Activated naive CD4-positive, alpha-beta T cell treated with anti-CD3 and anti-CD28 coated beads for 36 hours (primary cell): ENCODE measurements around the gene SLBP. TPM values are rescaled to one million over a fixed set of nuclear protein-coding genes. Genes with fewer than 3 reads are reported as not detected.

Experiments
- CTCF ChIA-PET: fragments of 350-600 bp; sonication (Branson Sonifier 250); formaldehyde crosslinking; loops from one replicate; lab custom pipeline; 2021; ENCODE audit warnings: antibody characterized with exemption; lab: Charles Lee
- DNase-seq: peaks from one replicate; pipeline ENCODE4 v3.0.0-alpha.2; 2020
- H3K27ac Mint-ChIP-seq: one replicate; pipeline ENCODE4 v1.8.0; 2021; ENCODE audit warnings: mild to moderate bottlenecking, mixed read lengths
- H3K27me3 Mint-ChIP-seq: one replicate; pipeline ENCODE4 v1.8.0; 2021; ENCODE audit warnings: low read depth, mixed read lengths
- H3K36me3 Mint-ChIP-seq: one replicate; pipeline ENCODE4 v1.8.0; 2021; ENCODE audit warnings: low read depth, mixed read lengths
- H3K4me1 Mint-ChIP-seq: one replicate; pipeline ENCODE4 v1.8.0; 2021; ENCODE audit warnings: low read depth, mixed read lengths
- H3K4me3 Mint-ChIP-seq: one replicate; pipeline ENCODE4 v1.8.0; 2021; ENCODE audit warnings: mild to moderate bottlenecking, moderate library complexity, mixed read lengths
- H3K9me3 Mint-ChIP-seq: one replicate; pipeline ENCODE4 v1.8.0; 2021; ENCODE audit warnings: mixed read lengths
- intact Hi-C: fragments of 100-400 bp; cut with micrococcal nuclease; formaldehyde crosslinking; loops from one replicate; pipeline ENCODE4 v1.15.1; 2023
- total RNA-seq, 2 experiments: library from RNA; stranded (reverse); gene quantifications; one replicate each; pipeline ENCODE4 v1.2.3, GENCODE V29; 2021

SLBP gene
- total RNA-seq, 2 experiments from 2014 or later = 75.4 to 77.1 TPM

DNA sequence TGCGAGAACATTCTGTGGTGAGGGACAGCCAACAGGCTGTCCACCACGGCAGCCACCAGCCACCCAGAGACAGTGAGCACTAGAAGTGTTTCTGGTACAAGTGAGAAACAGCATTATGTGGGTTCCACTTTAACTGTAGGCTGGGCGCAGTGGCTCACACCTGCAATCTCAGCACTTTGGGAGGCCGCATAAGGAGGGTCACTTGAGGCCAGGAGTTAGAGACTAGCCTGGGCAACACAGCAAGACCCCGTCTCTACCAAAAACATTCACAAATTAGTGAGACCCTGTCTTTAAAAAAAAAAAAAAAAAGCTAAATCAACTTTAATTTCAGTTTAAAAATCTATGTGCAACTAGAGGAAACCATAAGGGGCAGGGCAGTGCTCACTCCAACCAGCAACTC is 48.6 kb downstream of the SLBP start:
- CTCF ChIA-PET = interaction anchor here (0.6 kb wide), 1 partner anchor 575 kb away, joined by 3 read pairs; no protein-coding TSS in a partner anchor
- no peak for DNase-seq
- Mint-ChIP-seq H3K27ac (no peak overlapping the region), H3K4me1 (no peaks in the 10 kb centered on the region), H3K36me3 (no peaks in the 10 kb centered on the region), H3K4me3 (no peak overlapping the region), H3K9me3 (no peaks in the 10 kb centered on the region), H3K27me3 (no peaks in the 10 kb centered on the region)
- intact Hi-C loops = no loop called here

- Mint-ChIP-seq H3K27ac (no peak overlapping the region), H3K27me3 (no peaks in the 10 kb centered on the region), H3K36me3 (peaks cover 1% of the 10 kb centered on the region), H3K4me1 (no peaks in the 10 kb centered on the region), H3K4me3 (no peak overlapping the region), H3K9me3 (no peaks in the 10 kb centered on the region)
- DNase-seq = no peak
- intact Hi-C loops = no loop called here
- CTCF ChIA-PET = interaction anchor here (1.1 kb wide), 1 partner anchor 31 kb away, joined by 3 read pairs; no protein-coding TSS in a partner anchor
Observed at GRCh38 chr4:1661695-1662094, 50.4 kb downstream of the SLBP start.

- Mint-ChIP-seq H3K4me1 (no peaks in the 10 kb centered on the region), H3K9me3 (no peaks in the 10 kb centered on the region), H3K36me3 (peaks cover 1% of the 10 kb centered on the region), H3K4me3 (no peak overlapping the region), H3K27me3 (no peaks in the 10 kb centered on the region), H3K27ac (no peak overlapping the region)
- DNase-seq = no peak
- intact Hi-C loops = no loop called here
- CTCF ChIA-PET = interaction anchor here (1.1 kb wide), 1 partner anchor 32 kb away, joined by 3 read pairs; no protein-coding TSS in a partner anchor
Observed at GRCh38 chr4:1660948-1661677, 51.0 kb downstream of the SLBP start.

GRCh38 chr4:1659104-1660043 is 52.7 kb downstream of the SLBP start:
- CTCF ChIA-PET = no interaction called here
- intact Hi-C loops = no loop called here

DNA sequence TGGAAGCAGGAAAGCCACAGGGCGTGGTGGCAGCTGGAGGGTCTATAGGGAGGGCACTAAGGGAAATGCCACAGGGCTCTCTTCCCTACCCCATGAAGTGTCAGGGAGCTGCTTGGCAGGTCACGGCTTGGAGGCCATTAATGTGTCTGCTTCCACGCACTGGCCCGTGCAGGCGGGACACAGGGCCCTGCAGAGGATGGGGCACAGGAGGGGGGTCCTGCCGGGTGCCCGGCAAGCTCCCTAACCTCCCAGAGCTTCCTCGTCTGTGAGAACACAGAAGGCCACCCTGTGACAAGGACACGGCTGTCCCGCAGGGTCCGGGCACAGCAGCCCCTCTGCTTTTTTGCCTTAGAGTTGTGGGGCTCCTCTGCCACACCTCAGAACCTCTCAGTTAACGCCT is 53.5 kb downstream of the SLBP start:
- Mint-ChIP-seq H3K4me1 (no peaks in the 10 kb centered on the region), H3K27me3 (no peaks in the 10 kb centered on the region), H3K36me3 (peaks cover 1% of the 10 kb centered on the region), H3K9me3 (no peaks in the 10 kb centered on the region), H3K27ac (no peak overlapping the region), H3K4me3 (no peak overlapping the region)
- no peak for DNase-seq
- CTCF ChIA-PET = no interaction called here
- intact Hi-C loops = no loop called here

More at GRCh38 chr4:1659104-1660043, 52.7 kb downstream of the SLBP start:
- no peak overlapping the region for H3K27ac Mint-ChIP-seq
- no peaks in the 10 kb centered on the region for H3K27me3 Mint-ChIP-seq
- DNase-seq = no peak
- no peaks in the 10 kb centered on the region for H3K4me1 Mint-ChIP-seq
- no peaks in the 10 kb centered on the region for H3K9me3 Mint-ChIP-seq
- peaks cover 1% of the 10 kb centered on the region for H3K36me3 Mint-ChIP-seq
- H3K4me3 Mint-ChIP-seq = no peak overlapping the region

- Mint-ChIP-seq H3K4me1 (no peaks in the 10 kb centered on the region), H3K36me3 (peaks cover 1% of the 10 kb centered on the region), H3K9me3 (no peaks in the 10 kb centered on the region), H3K27ac (no peak overlapping the region), H3K27me3 (no peaks in the 10 kb centered on the region), H3K4me3 (no peak overlapping the region)
- CTCF ChIA-PET = interaction anchor here (0.7 kb wide), 1 partner anchor 65 kb away, joined by 3 read pairs; no protein-coding TSS in a partner anchor
- intact Hi-C loops = no loop called here
- DNase-seq = no peak
Observed at GRCh38 chr4:1658146-1658545, 54.0 kb downstream of the SLBP start.

DNA sequence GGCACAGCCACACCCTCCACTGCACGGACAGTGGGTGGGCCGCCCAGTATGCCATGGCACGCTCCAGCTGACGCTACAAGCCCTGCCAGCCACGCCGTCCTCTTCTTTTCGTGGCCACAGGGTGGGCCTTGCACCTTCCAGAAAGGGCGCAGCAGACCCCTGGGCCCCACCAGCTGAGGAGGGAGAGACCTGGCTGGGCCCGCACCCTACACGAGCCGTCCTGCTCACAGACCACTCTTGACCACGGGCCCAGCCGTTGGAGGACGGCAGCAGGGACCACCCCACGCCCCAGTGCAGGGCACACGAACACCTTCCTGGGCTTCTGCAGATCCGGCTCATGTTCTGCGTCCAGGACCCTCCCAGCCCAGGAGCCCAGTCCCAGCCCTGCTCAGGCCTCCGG is 55.1 kb downstream of the SLBP start:
- no peaks in the 10 kb centered on the region for H3K4me1 Mint-ChIP-seq
- CTCF ChIA-PET = no interaction called here
- intact Hi-C loops = no loop called here
- H3K27ac Mint-ChIP-seq = no peak overlapping the region
- no peaks in the 10 kb centered on the region for H3K27me3 Mint-ChIP-seq
- no peaks in the 10 kb centered on the region for H3K9me3 Mint-ChIP-seq
- no peak overlapping the region for H3K4me3 Mint-ChIP-seq
- no peak for DNase-seq
- peaks cover 1% of the 10 kb centered on the region for H3K36me3 Mint-ChIP-seq

- no peaks in the 10 kb centered on the region for H3K4me1 Mint-ChIP-seq
- H3K27ac Mint-ChIP-seq = no peak overlapping the region
- peaks cover 1% of the 10 kb centered on the region for H3K36me3 Mint-ChIP-seq
- intact Hi-C loops = no loop called here
- H3K4me3 Mint-ChIP-seq = no peak overlapping the region
- CTCF ChIA-PET = no interaction called here
- H3K9me3 Mint-ChIP-seq = no peaks in the 10 kb centered on the region
- H3K27me3 Mint-ChIP-seq = no peaks in the 10 kb centered on the region
- DNase-seq = no peak
Observed at GRCh38 chr4:1656132-1656531, 56.0 kb downstream of the SLBP start.

DNA sequence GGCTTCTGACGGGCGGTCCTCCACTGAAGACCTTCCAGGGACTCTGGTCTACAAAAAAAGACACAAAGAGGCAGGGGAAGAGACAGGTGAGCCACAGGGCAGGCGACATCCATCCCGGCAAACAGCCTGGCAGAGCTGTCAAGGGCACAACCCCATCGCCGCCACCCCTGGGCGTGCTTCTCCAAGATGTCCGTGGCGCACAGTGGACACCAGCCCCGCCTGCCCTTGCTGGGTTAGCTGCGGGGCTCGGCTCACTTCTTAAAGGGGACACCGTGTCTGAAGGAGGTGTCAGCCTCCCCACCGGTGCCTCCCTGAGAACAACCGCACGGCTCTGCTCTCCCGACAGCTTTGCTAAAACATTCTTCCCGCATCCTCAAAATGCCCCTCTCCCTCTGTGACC is 56.4 kb downstream of the SLBP start:
- Mint-ChIP-seq H3K27ac (no peak overlapping the region), H3K27me3 (no peaks in the 10 kb centered on the region), H3K36me3 (peaks cover 1% of the 10 kb centered on the region), H3K4me3 (no peak overlapping the region), H3K9me3 (no peaks in the 10 kb centered on the region), H3K4me1 (no peaks in the 10 kb centered on the region)
- CTCF ChIA-PET = no interaction called here
- no peak for DNase-seq
- intact Hi-C loops = no loop called here

DNA sequence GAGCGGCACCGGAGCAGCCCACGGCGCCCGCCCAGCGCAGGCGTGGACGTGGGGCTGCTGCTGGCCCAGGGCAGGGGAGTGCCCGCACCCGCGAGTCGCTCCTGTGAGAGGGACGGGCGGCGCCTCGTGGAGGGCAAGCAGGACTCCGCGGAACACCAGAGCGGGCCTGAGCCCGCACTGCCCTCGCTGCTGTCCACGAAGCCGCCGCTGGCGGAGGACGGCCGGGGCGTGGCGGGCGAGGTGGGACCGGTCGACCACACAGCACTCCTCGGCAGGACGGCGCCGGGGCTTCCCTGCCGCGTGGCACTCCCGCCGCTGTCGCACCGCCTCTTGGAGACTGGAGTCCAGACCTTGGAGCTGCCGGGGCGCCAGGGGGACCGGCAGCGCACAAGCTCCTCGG is 57.0 kb downstream of the SLBP start:
- intact Hi-C loops = no loop called here

DNA sequence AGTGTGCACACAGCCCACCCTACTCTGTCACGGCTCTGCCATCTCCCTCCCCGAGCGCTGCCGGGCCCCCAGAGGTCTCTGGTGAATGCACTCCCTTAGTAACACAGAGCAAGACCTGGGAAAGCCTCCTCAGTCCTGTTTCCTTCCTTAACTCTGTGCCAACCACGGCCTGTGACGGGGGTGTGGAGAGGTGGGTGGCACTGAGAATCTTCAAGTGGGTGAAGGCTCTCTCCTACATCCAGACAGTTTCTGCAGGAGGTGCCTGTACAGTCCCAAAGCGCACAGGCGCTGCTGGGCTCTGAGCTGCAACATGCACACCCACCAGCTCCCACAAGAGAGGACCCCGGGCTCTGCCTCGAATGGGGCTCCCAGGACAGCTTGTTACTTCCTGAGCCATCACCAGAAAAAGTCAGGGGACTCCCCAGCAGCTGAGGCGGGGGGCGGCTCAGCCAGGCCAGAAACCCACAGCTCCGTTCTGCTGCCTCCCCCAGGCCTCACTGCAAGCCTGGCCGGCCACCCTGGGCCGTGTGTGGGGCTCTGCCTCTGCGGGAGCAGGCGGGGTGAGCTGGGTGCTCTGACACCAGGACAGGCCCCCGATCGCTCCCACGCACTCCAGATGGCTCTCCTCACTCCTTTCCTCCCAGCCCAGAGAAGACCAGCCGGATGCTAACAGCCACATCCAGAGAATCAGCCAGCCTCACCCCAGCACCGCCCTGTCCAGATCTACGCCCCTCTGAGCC is 57.7 kb downstream of the SLBP start:
- no peak for DNase-seq
- intact Hi-C loops = no loop called here
- no peaks in the 10 kb centered on the region for H3K4me1 Mint-ChIP-seq

More for the DNA sequence above, 57.0 kb downstream of the SLBP start:
- Mint-ChIP-seq H3K36me3 (peaks cover 1% of the 10 kb centered on the region), H3K27ac (no peak overlapping the region), H3K4me1 (no peaks in the 10 kb centered on the region), H3K27me3 (no peaks in the 10 kb centered on the region), H3K9me3 (no peaks in the 10 kb centered on the region), H3K4me3 (no peak overlapping the region)
- CTCF ChIA-PET = no interaction called here
- DNase-seq = no peak

DNA sequence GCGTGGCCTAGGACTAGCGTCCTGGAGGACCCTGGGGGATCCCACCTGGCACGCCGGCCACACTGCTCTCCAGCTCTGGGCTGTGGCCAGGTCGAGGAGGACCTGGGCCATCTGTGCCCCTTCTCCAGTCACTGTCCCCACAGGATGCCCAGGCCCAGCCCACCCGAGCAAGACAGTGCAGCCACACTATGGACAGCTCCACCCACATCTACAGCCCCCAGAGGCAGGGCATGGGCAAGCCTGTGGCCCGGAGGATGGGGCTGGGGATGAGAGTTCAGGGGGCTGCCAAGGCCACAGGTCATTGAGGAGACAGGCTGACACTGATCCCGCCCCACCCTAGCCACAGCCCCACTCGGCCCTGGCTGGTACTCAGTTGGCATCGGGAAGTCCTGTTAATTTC is 58.3 kb downstream of the SLBP start:
- Mint-ChIP-seq H3K4me1 (no peaks in the 10 kb centered on the region), H3K27ac (no peak overlapping the region), H3K27me3 (no peaks in the 10 kb centered on the region), H3K36me3 (peaks cover 1% of the 10 kb centered on the region), H3K9me3 (no peaks in the 10 kb centered on the region), H3K4me3 (no peak overlapping the region)
- no peak for DNase-seq
- CTCF ChIA-PET = no interaction called here
- intact Hi-C loops = no loop called here

More for the DNA sequence above, 57.7 kb downstream of the SLBP start:
- CTCF ChIA-PET = no interaction called here
- peaks cover 1% of the 10 kb centered on the region for H3K36me3 Mint-ChIP-seq
- H3K27ac Mint-ChIP-seq = no peak overlapping the region
- H3K4me3 Mint-ChIP-seq = no peak overlapping the region
- no peaks in the 10 kb centered on the region for H3K27me3 Mint-ChIP-seq
- no peaks in the 10 kb centered on the region for H3K9me3 Mint-ChIP-seq
